Small intestine (tissue), 7 donors: ENCODE data around the gene LRMDA. TPM values are rescaled to one million over a fixed set of nuclear protein-coding genes. Genes with fewer than 3 reads are reported as not detected.

Experiments
- DNase-seq, 2 donors: peaks; one replicate each; pipeline versions ENCODE4 v3.0.0 to v3.0.0-alpha.2; 2013
- FAIRE-seq: peaks from 2 replicates; lab custom pipeline; 2012; peaks lifted over from hg19 to GRCh38; lab: Jason Lieb, UNC
- H3K27ac ChIP-seq, 3 donors: one replicate each; pipeline ENCODE4 v1.5.1; 2013; ENCODE audit warnings: low read length in 2 of 3, mild to moderate bottlenecking in 2 of 3, control low read depth in 1 of 3, inconsistent platforms in 1 of 3, low read depth in 1 of 3, moderate library complexity in 1 of 3
- H3K27me3 ChIP-seq, 3 donors: one replicate each; pipeline ENCODE4 v1.6.1; 2013; ENCODE audit warnings: low read length in 3 of 3, inconsistent platforms in 1 of 3; ENCODE audit not compliant: control insufficient read depth in 3 of 3, insufficient read depth in 3 of 3
- H3K36me3 ChIP-seq, 3 donors: one replicate each; pipeline ENCODE4 v1.6.1; 2013; ENCODE audit warnings: low read length in 3 of 3, inconsistent platforms in 1 of 3, low read depth in 1 of 3, mild to moderate bottlenecking in 1 of 3, moderate library complexity in 1 of 3; ENCODE audit not compliant: control insufficient read depth in 3 of 3, insufficient read depth in 2 of 3
- H3K4me1 ChIP-seq, 3 donors: one replicate each; pipeline ENCODE4 v1.6.1; 2013; ENCODE audit warnings: low read length in 2 of 3, inconsistent platforms in 1 of 3, low read depth in 1 of 3, mild to moderate bottlenecking in 1 of 3, moderate library complexity in 1 of 3; ENCODE audit not compliant: control insufficient read depth in 3 of 3, insufficient read depth in 2 of 3
- H3K4me3 ChIP-seq, 3 donors: one replicate each; pipeline ENCODE4 v1.5.1; 2013; ENCODE audit warnings: low read length in 3 of 3, control low read depth in 1 of 3, inconsistent platforms in 1 of 3, low read depth in 1 of 3, mild to moderate bottlenecking in 1 of 3, moderate library complexity in 1 of 3
- H3K9me3 ChIP-seq, 2 donors: one replicate each; pipeline ENCODE4 v1.6.1; 2013; ENCODE audit warnings: low read depth in 1 of 2, low read length in 1 of 2; ENCODE audit not compliant: control insufficient read depth in 2 of 2, insufficient read depth in 1 of 2
- WGBS, 3 donors: extraction: QIAGEN DNeasy Blood & Tissue Kit; methylation state at CpG; one replicate each; pipeline ENCODE4 v1.1.7; 2013; 5-methylcytosine and 5-hydroxymethylcytosine counted together
- polyA plus RNA-seq, 4 donors: library from polyadenylated mRNA; stranded (reverse) in 3 of 4; unstranded in 1 of 4; fragments of 200-250 nt in 3 of 4; fragments of 120-200 nt in 1 of 4; gene quantifications; one replicate each; pipeline versions ENCODE4 v1.2.1 to v1.2.3, GENCODE V29; 2013
- donor health status: healthy with polysubstance abuse.
- donor health status: control.
- donor health status: control.
- donor health status: Bipolar disorder and iron deficiency.
- donor health status: healthy.

Gene LRMDA
- polyA plus RNA-seq, 4 donors, result 5.6 to 16.2 (median 6.0) TPM; not detected in 1

- Histone ChIP-seq H3K9me3 (no peaks in the 10 kb centered on the region), H3K27me3 (no peaks in the 10 kb centered on the region), H3K36me3 (no peaks in the 10 kb centered on the region), H3K4me1 (no peaks in the 10 kb centered on the region), H3K27ac (no peak overlapping the region), H3K4me3 (no peak overlapping the region)
- 87 to 90% (median 89%) methylated on average over 17 of the region's 17 CpGs for WGBS, 3 donors
- DNase-seq, result no peak
- FAIRE-seq, result no peak
Measured at GRCh38 chr10:76553263-76554032, 1122.0 kb downstream of the LRMDA start.

- H3K36me3 ChIP-seq, result no peaks in the 10 kb centered on the region
- DNase-seq (no peak), FAIRE-seq (no peak)
- H3K4me3 ChIP-seq, result no peak overlapping the region
- no peaks in the 10 kb centered on the region for H3K27me3 ChIP-seq
- no peaks in the 10 kb centered on the region for H3K4me1 ChIP-seq
- no peak overlapping the region for H3K27ac ChIP-seq
- H3K9me3 ChIP-seq, result no peaks in the 10 kb centered on the region
- 88 to 93% (median 93%) methylated on average over 7 of the region's 7 CpGs for WGBS, 3 donors
Measured at GRCh38 chr10:76554033-76554408, 1122.6 kb downstream of the LRMDA start.

GRCh38 chr10:76554478-76554877, 1123.1 kb downstream of the LRMDA start:
- no peaks in the 10 kb centered on the region for H3K9me3 ChIP-seq
- DNase-seq (no peak), FAIRE-seq (no peak)
- H3K36me3 ChIP-seq, result no peaks in the 10 kb centered on the region
- no peak overlapping the region for H3K4me3 ChIP-seq
- H3K27ac ChIP-seq, result no peak overlapping the region
- 86 to 88% (median 87%) methylated on average over 6 of the region's 6 CpGs for WGBS, 3 donors
- no peaks in the 10 kb centered on the region for H3K27me3 ChIP-seq
- no peaks in the 10 kb centered on the region for H3K4me1 ChIP-seq

- no peaks in the 10 kb centered on the region for H3K36me3 ChIP-seq
- H3K9me3 ChIP-seq, result no peaks in the 10 kb centered on the region
- H3K27me3 ChIP-seq, result no peaks in the 10 kb centered on the region
- WGBS, 3 donors, result 65 to 83% (median 66%) methylated on average over 2 of the region's 2 CpGs
- no peaks in the 10 kb centered on the region for H3K4me1 ChIP-seq
- no peak for DNase-seq
- H3K4me3 ChIP-seq, result no peak overlapping the region
- FAIRE-seq, result no peak
- no peak overlapping the region for H3K27ac ChIP-seq
Measured at GRCh38 chr10:76555067-76555670, 1123.7 kb downstream of the LRMDA start.

- Histone ChIP-seq H3K27me3 (no peaks in the 10 kb centered on the region), H3K4me1 (no peaks in the 10 kb centered on the region), H3K27ac (no peak overlapping the region), H3K9me3 (no peaks in the 10 kb centered on the region), H3K4me3 (no peak overlapping the region), H3K36me3 (no peaks in the 10 kb centered on the region)
- 78 to 86% (median 81%) methylated on average over 4 of the region's 4 CpGs for WGBS, 3 donors
- FAIRE-seq (no peak), DNase-seq (no peak)
Measured at GRCh38 chr10:76557366-76557765, 1125.9 kb downstream of the LRMDA start.

DNA sequence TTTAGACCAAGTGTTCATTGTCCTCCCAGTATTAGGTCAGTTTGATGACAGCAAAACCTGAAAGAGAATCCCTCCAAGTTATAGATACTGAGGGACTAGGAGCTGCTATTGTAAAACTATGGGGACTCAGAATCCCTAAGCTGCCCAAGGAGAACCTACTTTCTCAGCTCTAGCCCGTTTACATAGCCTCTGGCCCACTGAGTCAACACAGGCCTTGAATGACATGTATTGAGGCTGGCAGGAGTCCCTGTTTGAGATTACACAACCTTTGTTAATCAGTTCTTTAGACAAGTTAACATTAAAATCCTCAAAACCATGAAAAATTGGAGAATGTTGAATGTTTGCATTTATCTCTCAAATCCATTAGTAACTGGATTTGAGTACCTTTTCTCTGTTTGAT, 1127.2 kb downstream of the LRMDA start:
- no peaks in the 10 kb centered on the region for H3K9me3 ChIP-seq
- no peaks in the 10 kb centered on the region for H3K4me1 ChIP-seq
- no peaks in the 10 kb centered on the region for H3K36me3 ChIP-seq
- H3K27me3 ChIP-seq, result no peaks in the 10 kb centered on the region
- DNase-seq, result no peak
- no peak overlapping the region for H3K27ac ChIP-seq
- no peak overlapping the region for H3K4me3 ChIP-seq
- no peak for FAIRE-seq
- WGBS, 3 donors, result 35 to 44% (median 41%) methylated on average over 1 of the region's 1 CpG

- H3K27me3 ChIP-seq, result no peaks in the 10 kb centered on the region
- no peaks in the 10 kb centered on the region for H3K4me1 ChIP-seq
- 69 to 86% (median 75%) methylated on average over 3 of the region's 3 CpGs for WGBS, 3 donors
- H3K36me3 ChIP-seq, result no peaks in the 10 kb centered on the region
- FAIRE-seq (no peak), DNase-seq (no peak)
- no peak overlapping the region for H3K27ac ChIP-seq
- no peak overlapping the region for H3K4me3 ChIP-seq
- H3K9me3 ChIP-seq, result no peaks in the 10 kb centered on the region
Measured at GRCh38 chr10:76558996-76559891, 1127.8 kb downstream of the LRMDA start.

DNA sequence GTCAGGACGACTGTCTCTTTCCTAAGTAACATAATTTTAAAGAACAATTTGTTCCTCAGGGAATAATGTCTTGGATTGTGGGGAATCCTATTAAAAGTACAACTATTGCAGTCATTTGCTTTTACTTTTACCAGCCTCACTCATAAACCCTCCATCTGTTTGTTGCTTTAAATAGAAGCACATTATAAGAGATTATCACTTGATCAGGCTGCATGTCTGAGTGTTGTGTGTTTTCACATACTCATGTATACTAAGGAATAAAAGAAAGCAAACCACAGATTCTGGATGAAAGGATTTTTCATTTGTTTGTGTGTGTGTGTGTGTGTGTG, 1128.4 kb downstream of the LRMDA start:
- H3K4me1 ChIP-seq, result no peaks in the 10 kb centered on the region
- DNase-seq, result no peak
- no peaks in the 10 kb centered on the region for H3K36me3 ChIP-seq
- no peaks in the 10 kb centered on the region for H3K9me3 ChIP-seq
- 52 to 70% (median 66%) methylated on average over 1 of the region's 1 CpG for WGBS, 3 donors
- no peak overlapping the region for H3K27ac ChIP-seq
- H3K27me3 ChIP-seq, result no peaks in the 10 kb centered on the region
- no peak for FAIRE-seq
- H3K4me3 ChIP-seq, result no peak overlapping the region
